Measurements from ENCODE around the gene OOSP4A. TPM values are rescaled to one million over a fixed set of nuclear protein-coding genes. Genes with fewer than 3 reads are reported as not detected.

OOSP4A gene
- polyA plus RNA-seq, 1 donor from 2014 or later, result not detected

DNA sequence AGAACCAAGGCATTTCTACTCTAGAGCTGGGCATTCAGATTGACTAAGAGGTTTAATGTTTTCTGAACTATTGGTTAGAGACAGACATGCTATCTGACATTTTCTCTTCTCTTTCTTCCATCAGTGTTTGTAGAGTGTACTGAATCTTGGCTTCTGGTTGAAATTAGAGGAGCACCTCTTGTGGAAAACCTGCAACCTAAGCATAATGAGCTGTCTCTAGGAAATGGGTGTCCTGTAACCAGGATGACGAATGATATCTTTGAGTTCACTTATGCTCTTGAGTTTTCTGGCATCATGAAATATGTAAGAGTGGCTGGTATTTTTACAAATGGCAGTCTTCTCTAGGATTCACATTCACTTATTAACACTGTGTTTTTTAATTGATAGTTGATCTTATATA, 19.4 kb downstream of the OOSP4A start:
- Histone ChIP-seq H2AFZ (ENCODE audit: low read depth, low read length) (no peak overlapping the region), H3K9me2 (ENCODE audit: insufficient read depth, low read length) (no peaks in the 10 kb centered on the region)
- TF ChIP-seq, protein P1, sequence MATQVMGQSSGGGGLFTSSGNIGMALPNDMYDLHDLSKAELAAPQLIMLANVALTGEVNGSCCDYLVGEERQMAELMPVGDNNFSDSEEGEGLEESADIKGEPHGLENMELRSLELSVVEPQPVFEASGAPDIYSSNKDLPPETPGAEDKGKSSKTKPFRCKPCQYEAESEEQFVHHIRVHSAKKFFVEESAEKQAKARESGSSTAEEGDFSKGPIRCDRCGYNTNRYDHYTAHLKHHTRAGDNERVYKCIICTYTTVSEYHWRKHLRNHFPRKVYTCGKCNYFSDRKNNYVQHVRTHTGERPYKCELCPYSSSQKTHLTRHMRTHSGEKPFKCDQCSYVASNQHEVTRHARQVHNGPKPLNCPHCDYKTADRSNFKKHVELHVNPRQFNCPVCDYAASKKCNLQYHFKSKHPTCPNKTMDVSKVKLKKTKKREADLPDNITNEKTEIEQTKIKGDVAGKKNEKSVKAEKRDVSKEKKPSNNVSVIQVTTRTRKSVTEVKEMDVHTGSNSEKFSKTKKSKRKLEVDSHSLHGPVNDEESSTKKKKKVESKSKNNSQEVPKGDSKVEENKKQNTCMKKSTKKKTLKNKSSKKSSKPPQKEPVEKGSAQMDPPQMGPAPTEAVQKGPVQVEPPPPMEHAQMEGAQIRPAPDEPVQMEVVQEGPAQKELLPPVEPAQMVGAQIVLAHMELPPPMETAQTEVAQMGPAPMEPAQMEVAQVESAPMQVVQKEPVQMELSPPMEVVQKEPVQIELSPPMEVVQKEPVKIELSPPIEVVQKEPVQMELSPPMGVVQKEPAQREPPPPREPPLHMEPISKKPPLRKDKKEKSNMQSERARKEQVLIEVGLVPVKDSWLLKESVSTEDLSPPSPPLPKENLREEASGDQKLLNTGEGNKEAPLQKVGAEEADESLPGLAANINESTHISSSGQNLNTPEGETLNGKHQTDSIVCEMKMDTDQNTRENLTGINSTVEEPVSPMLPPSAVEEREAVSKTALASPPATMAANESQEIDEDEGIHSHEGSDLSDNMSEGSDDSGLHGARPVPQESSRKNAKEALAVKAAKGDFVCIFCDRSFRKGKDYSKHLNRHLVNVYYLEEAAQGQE (IDR thresholded peaks at IDR 0.05; ENCODE audit: borderline replicate concordance), result no peak
- TF ChIP-seq POLR2AphosphoS5 (IDR thresholded peaks at IDR 0.05) (no peak), RAD21 (conservative IDR thresholded peaks at IDR 0.05) (no peak)

DNA sequence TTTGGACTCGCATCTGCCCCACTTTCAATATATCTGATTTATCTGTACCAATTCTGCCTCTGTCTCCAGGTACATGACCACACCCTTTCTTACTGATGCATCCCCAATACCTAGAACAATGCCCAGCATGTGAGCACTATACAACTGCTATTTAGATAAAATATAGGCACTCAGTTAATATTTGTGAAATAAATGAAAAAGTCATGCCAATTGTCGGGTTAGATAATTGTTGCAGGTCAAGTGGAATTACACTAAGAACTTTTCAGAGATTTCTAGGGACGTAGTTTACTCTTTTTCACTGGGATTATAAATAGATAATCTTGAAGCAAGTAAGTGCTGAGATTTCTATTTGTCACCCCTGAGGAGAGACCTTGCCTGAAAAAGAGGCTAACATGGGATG, 20.5 kb downstream of the OOSP4A start:
- Histone ChIP-seq H3F3A (ENCODE audit: insufficient read depth, low read length, poor library complexity, severe bottlenecking) (no peaks in the 10 kb centered on the region), H3K27ac (ENCODE audit: low read length) (no peak overlapping the region), H2AFZ (ENCODE audit: low read depth, low read length) (no peak overlapping the region), H3K36me3 (ENCODE audit: insufficient read depth, low read length) (no peaks in the 10 kb centered on the region), H3K4me3 (ENCODE audit: low read length) (no peak overlapping the region), H3K9ac (ENCODE audit: low read length) (no peak overlapping the region), H3K9me2 (ENCODE audit: insufficient read depth, low read length) (no peaks in the 10 kb centered on the region), H4K20me1 (ENCODE audit: insufficient read depth) (no peaks in the 10 kb centered on the region), H3K79me2 (replicated peaks; ENCODE audit: insufficient read depth, low read length) (no peaks in the 10 kb centered on the region), H3K27me3 (ENCODE audit: insufficient read depth, low read depth, low read length) (no peaks in the 10 kb centered on the region), H3K4me2 (ENCODE audit: low read length) (no peak overlapping the region), H3K9me3 (ENCODE audit: low read length) (no peaks in the 10 kb centered on the region)
- no peak for TF ChIP-seq SMC3 (conservative IDR thresholded peaks at IDR 0.05; ENCODE audit: poor library complexity)
- TF ChIP-seq POLR2AphosphoS5 (IDR thresholded peaks at IDR 0.05), result no peak
- TF ChIP-seq, protein P2, sequence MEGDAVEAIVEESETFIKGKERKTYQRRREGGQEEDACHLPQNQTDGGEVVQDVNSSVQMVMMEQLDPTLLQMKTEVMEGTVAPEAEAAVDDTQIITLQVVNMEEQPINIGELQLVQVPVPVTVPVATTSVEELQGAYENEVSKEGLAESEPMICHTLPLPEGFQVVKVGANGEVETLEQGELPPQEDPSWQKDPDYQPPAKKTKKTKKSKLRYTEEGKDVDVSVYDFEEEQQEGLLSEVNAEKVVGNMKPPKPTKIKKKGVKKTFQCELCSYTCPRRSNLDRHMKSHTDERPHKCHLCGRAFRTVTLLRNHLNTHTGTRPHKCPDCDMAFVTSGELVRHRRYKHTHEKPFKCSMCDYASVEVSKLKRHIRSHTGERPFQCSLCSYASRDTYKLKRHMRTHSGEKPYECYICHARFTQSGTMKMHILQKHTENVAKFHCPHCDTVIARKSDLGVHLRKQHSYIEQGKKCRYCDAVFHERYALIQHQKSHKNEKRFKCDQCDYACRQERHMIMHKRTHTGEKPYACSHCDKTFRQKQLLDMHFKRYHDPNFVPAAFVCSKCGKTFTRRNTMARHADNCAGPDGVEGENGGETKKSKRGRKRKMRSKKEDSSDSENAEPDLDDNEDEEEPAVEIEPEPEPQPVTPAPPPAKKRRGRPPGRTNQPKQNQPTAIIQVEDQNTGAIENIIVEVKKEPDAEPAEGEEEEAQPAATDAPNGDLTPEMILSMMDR (IDR thresholded peaks at IDR 0.05; ENCODE audit: poor library complexity, severe bottlenecking), result no peak
- TF ChIP-seq RAD21 (conservative IDR thresholded peaks at IDR 0.05), result no peak
- no peak for TF ChIP-seq TAF1 (IDR thresholded peaks at IDR 0.05; ENCODE audit: low read depth)
- TF ChIP-seq EZH2 (IDR thresholded peaks at IDR 0.05; ENCODE audit: borderline replicate concordance, insufficient read depth, low read length, poor library complexity, severe bottlenecking), result no peak
- TF ChIP-seq EP300 (conservative IDR thresholded peaks at IDR 0.05; ENCODE audit: poor library complexity, severe bottlenecking), result no peak
- no peak for TF ChIP-seq MXI1 (conservative IDR thresholded peaks at IDR 0.05; ENCODE audit: poor library complexity, severe bottlenecking)
- TF ChIP-seq, protein P1 (IDR thresholded peaks at IDR 0.05; ENCODE audit: borderline replicate concordance), result no peak

More for the DNA sequence above, 19.4 kb downstream of the OOSP4A start:
- Histone ChIP-seq H4K20me1 (ENCODE audit: insufficient read depth) (no peaks in the 10 kb centered on the region), H3K9me3 (ENCODE audit: low read length) (no peaks in the 10 kb centered on the region), H3K27me3 (ENCODE audit: insufficient read depth, low read depth, low read length) (no peaks in the 10 kb centered on the region), H3K4me2 (ENCODE audit: low read length) (no peak overlapping the region), H3K36me3 (ENCODE audit: insufficient read depth, low read length) (no peaks in the 10 kb centered on the region), H3K4me3 (ENCODE audit: low read length) (no peak overlapping the region), H3F3A (ENCODE audit: insufficient read depth, low read length, poor library complexity, severe bottlenecking) (no peaks in the 10 kb centered on the region), H3K9ac (ENCODE audit: low read length) (no peak overlapping the region), H3K79me2 (replicated peaks; ENCODE audit: insufficient read depth, low read length) (no peaks in the 10 kb centered on the region), H3K27ac (ENCODE audit: low read length) (no peak overlapping the region)

Data from neural cell (in vitro differentiated cells).